Lower leg skin (tissue), 3 donors: ENCODE results near the gene FDCSP.

Experiments used
- POLR2A ChIP-seq, 2 donors: fragments of 450-650 bp; IDR thresholded peaks; one replicate each; pipeline ENCODE4 v1.6.1; 2016 to 2017; ENCODE audit warnings: antibody characterized with exemption in 2 of 2, mild to moderate bottlenecking in 1 of 2, moderate library complexity in 1 of 2
- TF ChIP-seq, protein P1 (sequence below), 3 donors: fragments of 450-650 bp; IDR thresholded peaks; one replicate each; pipeline ENCODE4 v1.5.1; 2016; ENCODE audit warnings: antibody characterized with exemption in 3 of 3, mild to moderate bottlenecking in 3 of 3, moderate library complexity in 2 of 3

GRCh38 chr4:70191647-70192046 lies 34.3 kb upstream of the FDCSP start:
- TF ChIP-seq, protein P1, sequence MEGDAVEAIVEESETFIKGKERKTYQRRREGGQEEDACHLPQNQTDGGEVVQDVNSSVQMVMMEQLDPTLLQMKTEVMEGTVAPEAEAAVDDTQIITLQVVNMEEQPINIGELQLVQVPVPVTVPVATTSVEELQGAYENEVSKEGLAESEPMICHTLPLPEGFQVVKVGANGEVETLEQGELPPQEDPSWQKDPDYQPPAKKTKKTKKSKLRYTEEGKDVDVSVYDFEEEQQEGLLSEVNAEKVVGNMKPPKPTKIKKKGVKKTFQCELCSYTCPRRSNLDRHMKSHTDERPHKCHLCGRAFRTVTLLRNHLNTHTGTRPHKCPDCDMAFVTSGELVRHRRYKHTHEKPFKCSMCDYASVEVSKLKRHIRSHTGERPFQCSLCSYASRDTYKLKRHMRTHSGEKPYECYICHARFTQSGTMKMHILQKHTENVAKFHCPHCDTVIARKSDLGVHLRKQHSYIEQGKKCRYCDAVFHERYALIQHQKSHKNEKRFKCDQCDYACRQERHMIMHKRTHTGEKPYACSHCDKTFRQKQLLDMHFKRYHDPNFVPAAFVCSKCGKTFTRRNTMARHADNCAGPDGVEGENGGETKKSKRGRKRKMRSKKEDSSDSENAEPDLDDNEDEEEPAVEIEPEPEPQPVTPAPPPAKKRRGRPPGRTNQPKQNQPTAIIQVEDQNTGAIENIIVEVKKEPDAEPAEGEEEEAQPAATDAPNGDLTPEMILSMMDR (IDR thresholded peaks at IDR 0.05) = no peak
- TF ChIP-seq POLR2A (IDR thresholded peaks at IDR 0.05) = no peak
